Left ventricle myocardium inferior (tissue), 1 donor: ENCODE results near the gene NAA20. TPM values are rescaled to one million over a fixed set of nuclear protein-coding genes. Genes with fewer than 3 reads are reported as not detected.
A peak's percentile ranks its signal among the peaks of the same experiment; 100 is the strongest.

Source experiments
- DNase-seq: peaks from one replicate; pipeline ENCODE4 v3.0.0-alpha.2; 2020
- H3K27ac ChIP-seq: fragments of 200-600 bp; replicated peaks from 2 replicates; pipeline ENCODE4 v1.8.0; 2021
- H3K27me3 ChIP-seq: fragments of 200-600 bp; 2 replicates; pipeline ENCODE4 v1.8.0; 2021; ENCODE audit warnings: low read depth
- H3K36me3 ChIP-seq: fragments of 200-600 bp; 2 replicates; pipeline ENCODE4 v1.8.0; 2021
- H3K4me1 ChIP-seq: fragments of 200-600 bp; 2 replicates; pipeline ENCODE4 v1.8.0; 2021
- H3K4me3 ChIP-seq: fragments of 200-600 bp; 2 replicates; pipeline ENCODE4 v1.8.0; 2021; ENCODE audit warnings: mild to moderate bottlenecking, moderate library complexity
- H3K9me3 ChIP-seq: fragments of 200-600 bp; replicated peaks from 2 replicates; pipeline ENCODE4 v1.8.0; 2021
- intact Hi-C: fragments of 100-400 bp; cut with micrococcal nuclease; formaldehyde crosslinking; loops from one replicate; pipeline ENCODE4 v1.11.0; 2022
- total RNA-seq: library from RNA; stranded (reverse); fragmentation: NEBNext Ultra II Directional; extraction: Animal tissue kit (Norgen Biotek cat#: 25700); gene quantifications from one replicate; pipeline ENCODE4 v1.2.1, GENCODE V29; 2021
- TF ChIP-seq, protein P1 (sequence below): fragments of 200-600 bp; IDR thresholded peaks from 2 replicates; pipeline ENCODE4 v1.8.0; 2021; ENCODE audit warnings: antibody characterized with exemption, mild to moderate bottlenecking, borderline replicate concordance
- donor health status: DM: no; HTN: yes; CAD: no; lungs with severe emphysema.

The NAA20 gene
- total RNA-seq, 1 donor from 2014 or later: 67.5 TPM

DNA sequence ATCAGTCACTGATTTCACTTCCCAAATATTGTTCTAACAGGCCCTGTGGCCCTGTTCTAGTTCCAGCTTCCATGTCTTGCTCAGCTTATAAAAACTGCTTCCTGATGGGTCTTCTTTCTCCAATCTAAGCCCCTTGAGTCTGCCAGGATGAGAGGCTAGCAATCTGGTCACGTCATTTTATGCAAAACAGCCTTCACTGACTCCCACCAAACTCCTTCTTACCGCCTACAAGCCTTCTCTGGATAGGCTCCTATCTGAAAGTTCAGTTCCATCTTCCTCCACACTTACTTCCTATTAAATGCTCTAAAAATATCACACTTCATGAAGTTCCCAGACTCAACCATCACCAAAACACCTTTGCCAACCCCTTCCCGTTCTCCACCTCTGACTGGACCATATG, 19.6 kb downstream of the NAA20 start:
- peaks cover 92% of the 10 kb centered on the region for H3K36me3 ChIP-seq
- intact Hi-C loops: no loop called here
- TF ChIP-seq, protein P1, sequence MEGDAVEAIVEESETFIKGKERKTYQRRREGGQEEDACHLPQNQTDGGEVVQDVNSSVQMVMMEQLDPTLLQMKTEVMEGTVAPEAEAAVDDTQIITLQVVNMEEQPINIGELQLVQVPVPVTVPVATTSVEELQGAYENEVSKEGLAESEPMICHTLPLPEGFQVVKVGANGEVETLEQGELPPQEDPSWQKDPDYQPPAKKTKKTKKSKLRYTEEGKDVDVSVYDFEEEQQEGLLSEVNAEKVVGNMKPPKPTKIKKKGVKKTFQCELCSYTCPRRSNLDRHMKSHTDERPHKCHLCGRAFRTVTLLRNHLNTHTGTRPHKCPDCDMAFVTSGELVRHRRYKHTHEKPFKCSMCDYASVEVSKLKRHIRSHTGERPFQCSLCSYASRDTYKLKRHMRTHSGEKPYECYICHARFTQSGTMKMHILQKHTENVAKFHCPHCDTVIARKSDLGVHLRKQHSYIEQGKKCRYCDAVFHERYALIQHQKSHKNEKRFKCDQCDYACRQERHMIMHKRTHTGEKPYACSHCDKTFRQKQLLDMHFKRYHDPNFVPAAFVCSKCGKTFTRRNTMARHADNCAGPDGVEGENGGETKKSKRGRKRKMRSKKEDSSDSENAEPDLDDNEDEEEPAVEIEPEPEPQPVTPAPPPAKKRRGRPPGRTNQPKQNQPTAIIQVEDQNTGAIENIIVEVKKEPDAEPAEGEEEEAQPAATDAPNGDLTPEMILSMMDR: no peak
- no peak for DNase-seq
- no peak overlapping the region for H3K4me3 ChIP-seq
- no peaks in the 10 kb centered on the region for H3K9me3 ChIP-seq
- peaks cover 13% of the 10 kb centered on the region for H3K4me1 ChIP-seq
- no peak overlapping the region for H3K27ac ChIP-seq
- H3K27me3 ChIP-seq: no peaks in the 10 kb centered on the region

- intact Hi-C loops: no loop called here
- DNase-seq: no peak
- Histone ChIP-seq H3K4me1 (peaks cover 13% of the 10 kb centered on the region), H3K9me3 (no peaks in the 10 kb centered on the region), H3K27me3 (no peaks in the 10 kb centered on the region), H3K36me3 (peaks cover 92% of the 10 kb centered on the region), H3K27ac (no peak overlapping the region), H3K4me3 (no peak overlapping the region)
- TF ChIP-seq, protein P1: no peak
Measured at GRCh38 chr20:20037960-20038359, 20.8 kb downstream of the NAA20 start.

DNA sequence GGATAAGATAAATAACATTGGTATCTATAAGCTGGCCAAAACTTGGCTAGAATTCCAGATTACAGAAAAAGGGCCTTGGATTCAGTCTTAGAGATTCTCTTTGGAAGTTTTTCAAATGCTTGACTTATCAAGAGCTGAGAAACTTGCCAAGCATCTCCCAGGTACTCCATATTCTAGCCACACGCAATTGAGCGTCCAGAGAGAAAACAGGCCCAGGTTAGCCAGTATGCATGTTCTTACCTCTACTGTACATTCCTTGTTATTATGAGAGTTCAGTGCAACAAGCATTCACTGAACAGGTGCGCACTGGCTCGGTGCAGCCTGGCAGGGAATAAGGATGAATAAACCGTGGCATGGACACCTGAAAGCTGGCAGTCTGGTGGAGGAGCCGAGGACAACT, 21.4 kb downstream of the NAA20 start:
- intact Hi-C loops: no loop called here
- peaks cover 92% of the 10 kb centered on the region for H3K36me3 ChIP-seq
- TF ChIP-seq, protein P1: no peak

GRCh38 chr20:20039752-20040387, 22.7 kb downstream of the NAA20 start:
- DNase-seq: no peak
- no peaks in the 10 kb centered on the region for H3K9me3 ChIP-seq
- H3K4me3 ChIP-seq: no peak overlapping the region
- H3K36me3 ChIP-seq: peaks cover 100% of the 10 kb centered on the region
- H3K27ac ChIP-seq: no peak overlapping the region
- TF ChIP-seq, protein P1: no peak
- H3K4me1 ChIP-seq: peaks cover 13% of the 10 kb centered on the region
- no peaks in the 10 kb centered on the region for H3K27me3 ChIP-seq
- intact Hi-C loops: no loop called here

More for the DNA sequence above, 21.4 kb downstream of the NAA20 start:
- Histone ChIP-seq H3K27me3 (no peaks in the 10 kb centered on the region), H3K4me1 (peaks cover 13% of the 10 kb centered on the region), H3K4me3 (no peak overlapping the region), H3K9me3 (no peaks in the 10 kb centered on the region), H3K27ac (no peak overlapping the region)
- DNase-seq: no peak

- peaks cover 28% of the 10 kb centered on the region for H3K4me1 ChIP-seq
- peak overlapping the region; percentile 87 for H3K27ac ChIP-seq
- peaks cover 38% of the 10 kb centered on the region for H3K36me3 ChIP-seq
- no peak for DNase-seq
- intact Hi-C loops: no loop called here
- H3K27me3 ChIP-seq: no peaks in the 10 kb centered on the region
- no peaks in the 10 kb centered on the region for H3K9me3 ChIP-seq
- TF ChIP-seq, protein P1: no peak
- H3K4me3 ChIP-seq: peak overlapping the region; percentile 97
Measured at GRCh38 chr20:20051767-20052073, 34.6 kb downstream of the NAA20 start.
